CD4-positive, alpha-beta memory T cell (primary cell): ENCODE data around the gene NSUN6. TPM values are rescaled to one million over a fixed set of nuclear protein-coding genes. Genes with fewer than 3 reads are reported as not detected.

ENCODE experiments used
- CTCF ChIA-PET: fragments of 350-600 bp; sonication (Branson Sonifier 250); formaldehyde crosslinking; loops from one replicate; lab custom pipeline; 2021; ENCODE audit warnings: inconsistent platforms; ENCODE audit not compliant: partially characterized antibody; lab: Charles Lee
- POLR2A ChIA-PET: fragments of 350-600 bp; sonication (Branson Sonifier 250); formaldehyde crosslinking; loops from one replicate; lab custom pipeline; 2021; ENCODE audit not compliant: partially characterized antibody; lab: Charles Lee
- DNase-seq, 5 donors: peaks; one replicate each; pipeline versions ENCODE4 v3.0.0 to v3.0.0-alpha.2; 2020 to 2022; ENCODE audit warnings: mixed read lengths in 1 of 5
- H3K27ac ChIP-seq: one replicate; pipeline ENCODE4 v1.7.0; 2013; ENCODE audit warnings: low read depth, low read length
- H3K27me3 ChIP-seq: 2 replicates; pipeline ENCODE4 v1.7.0; 2013; ENCODE audit warnings: mild to moderate bottlenecking, low read length, moderate library complexity; ENCODE audit not compliant: insufficient read depth
- H3K36me3 ChIP-seq: 2 replicates; pipeline ENCODE4 v1.7.0; 2013; ENCODE audit warnings: mild to moderate bottlenecking, low read length, moderate library complexity; ENCODE audit not compliant: insufficient read depth
- H3K4me1 ChIP-seq: 2 replicates; pipeline ENCODE4 v1.7.0; 2013; ENCODE audit warnings: mild to moderate bottlenecking, low read length, moderate library complexity; ENCODE audit not compliant: insufficient read depth
- H3K4me3 ChIP-seq, 2 donors: one replicate each; pipeline ENCODE4 v1.7.0; 2013; ENCODE audit warnings: low read length in 2 of 2, mild to moderate bottlenecking in 1 of 2
- H3K9me3 ChIP-seq, 2 donors: one replicate each; pipeline ENCODE4 v1.7.0; 2013; ENCODE audit warnings: low read length in 2 of 2, control low read depth in 1 of 2; ENCODE audit not compliant: control insufficient read depth in 1 of 2
- H3K27ac Mint-ChIP-seq, 7 donors: one replicate each; pipeline ENCODE4 v1.8.0; 2020 to 2021; ENCODE audit warnings: mixed read lengths in 7 of 7, mild to moderate bottlenecking in 6 of 7, inconsistent platforms in 3 of 7, moderate library complexity in 3 of 7
- H3K27me3 Mint-ChIP-seq, 2 donors: one replicate each; pipeline ENCODE4 v1.8.0; 2020 to 2021; ENCODE audit warnings: mixed read lengths in 2 of 2
- H3K36me3 Mint-ChIP-seq, 2 donors: one replicate each; pipeline ENCODE4 v1.8.0; 2020 to 2021; ENCODE audit warnings: mixed read lengths in 2 of 2, inconsistent platforms in 1 of 2, mild to moderate bottlenecking in 1 of 2
- H3K4me1 Mint-ChIP-seq, 4 donors: one replicate each; pipeline ENCODE4 v1.8.0; 2020 to 2021; ENCODE audit warnings: mixed read lengths in 4 of 4, mild to moderate bottlenecking in 1 of 4
- H3K4me3 Mint-ChIP-seq, 8 donors: one replicate each; pipeline ENCODE4 v1.8.0; 2020 to 2021; ENCODE audit warnings: mixed read lengths in 8 of 8, mild to moderate bottlenecking in 7 of 8, moderate library complexity in 6 of 8, inconsistent platforms in 3 of 8
- H3K9me3 Mint-ChIP-seq, 8 donors: one replicate each; pipeline ENCODE4 v1.8.0; 2020 to 2021; ENCODE audit warnings: mixed read lengths in 8 of 8, mild to moderate bottlenecking in 5 of 8, inconsistent platforms in 3 of 8, moderate library complexity in 1 of 8
- intact Hi-C: fragments of 100-400 bp; cut with micrococcal nuclease; formaldehyde crosslinking; loops from one replicate; pipeline ENCODE4 v1.15.1; 2023
- polyA plus RNA-seq, 2 donors: library from polyadenylated mRNA; unstranded; fragments of 300-500 nt; fragmentation: Illumina TruSeq; gene quantifications; one replicate each; pipeline ENCODE4 v1.2.3, GENCODE V29; 2021
- total RNA-seq, 2 experiments: library from RNA; stranded (reverse); gene quantifications; one replicate each; pipeline ENCODE4 v1.2.3, GENCODE V29; 2021

NSUN6 gene
- total and polyA plus RNA-seq, 4 experiments from 2014 or later: 5.5 to 43.4 (median 26.1) TPM

GRCh38 chr10:18549105-18549504 is 102.3 kb downstream of the NSUN6 start:
- intact Hi-C loops: no loop called here
- H3K27ac Mint-ChIP-seq: peak overlapping the region in 1 of 7 donors; percentile 11
- no peaks in the 10 kb centered on the region for H3K4me1 Mint-ChIP-seq
- Histone ChIP-seq H3K27ac (no peak overlapping the region), H3K4me3 (no peak overlapping the region), H3K27me3 (no peaks in the 10 kb centered on the region), H3K4me1 (no peaks in the 10 kb centered on the region), H3K9me3 (no peaks in the 10 kb centered on the region), H3K36me3 (peaks cover 12% of the 10 kb centered on the region)
- no peak overlapping the region for H3K4me3 Mint-ChIP-seq
- ChIA-PET POLR2A (no interaction called here), CTCF (no interaction called here)
- H3K9me3 Mint-ChIP-seq: no peaks in the 10 kb centered on the region
- no peak for DNase-seq
- H3K27me3 Mint-ChIP-seq: no peaks in the 10 kb centered on the region
- H3K36me3 Mint-ChIP-seq: peaks cover 46 to 54% of the 10 kb centered on the region in 2 donors

GRCh38 chr10:18545621-18546305 is 105.6 kb downstream of the NSUN6 start:
- Histone ChIP-seq H3K4me1 (no peaks in the 10 kb centered on the region), H3K4me3 (no peak overlapping the region), H3K9me3 (no peaks in the 10 kb centered on the region), H3K27ac (no peak overlapping the region), H3K27me3 (no peaks in the 10 kb centered on the region), H3K36me3 (peaks cover 18% of the 10 kb centered on the region)
- no peaks in the 10 kb centered on the region for H3K4me1 Mint-ChIP-seq
- CTCF ChIA-PET: interaction anchor here (0.6 kb wide), 1 partner anchor 39 kb away, joined by 3 read pairs; no protein-coding TSS in a partner anchor
- no peaks in the 10 kb centered on the region for H3K9me3 Mint-ChIP-seq
- H3K27me3 Mint-ChIP-seq: no peaks in the 10 kb centered on the region
- DNase-seq: no peak
- peaks cover 62 to 67% of the 10 kb centered on the region in 2 donors for H3K36me3 Mint-ChIP-seq
- H3K27ac Mint-ChIP-seq: no peak overlapping the region
- POLR2A ChIA-PET: no interaction called here
- no peak overlapping the region for H3K4me3 Mint-ChIP-seq
- intact Hi-C loops: no loop called here

GRCh38 chr10:18542832-18543231 is 108.6 kb downstream of the NSUN6 start:
- Mint-ChIP-seq H3K27me3 (no peaks in the 10 kb centered on the region), H3K4me3 (no peak overlapping the region), H3K9me3 (no peaks in the 10 kb centered on the region), H3K27ac (no peak overlapping the region), H3K4me1 (no peaks in the 10 kb centered on the region), H3K36me3 (peaks cover 64 to 71% of the 10 kb centered on the region in 2 donors)
- Histone ChIP-seq H3K9me3 (no peaks in the 10 kb centered on the region), H3K4me3 (no peak overlapping the region), H3K36me3 (peaks cover 33% of the 10 kb centered on the region), H3K4me1 (no peaks in the 10 kb centered on the region), H3K27me3 (no peaks in the 10 kb centered on the region), H3K27ac (no peak overlapping the region)
- CTCF ChIA-PET: interaction anchor here (0.7 kb wide), 1 partner anchor 926 kb away, joined by 5 read pairs; no protein-coding TSS in a partner anchor
- no peak for DNase-seq
- intact Hi-C loops: no loop called here
- POLR2A ChIA-PET: no interaction called here

GRCh38 chr10:18540195-18540594 is 111.2 kb downstream of the NSUN6 start:
- intact Hi-C loops: no loop called here
- H3K36me3 ChIP-seq: peaks cover 28% of the 10 kb centered on the region

GRCh38 chr10:18539335-18539734 is 112.1 kb downstream of the NSUN6 start:
- ChIA-PET POLR2A (no interaction called here), CTCF (no interaction called here)
- peaks cover 55 to 60% of the 10 kb centered on the region in 2 donors for H3K36me3 Mint-ChIP-seq
- H3K4me3 Mint-ChIP-seq: no peak overlapping the region
- no peaks in the 10 kb centered on the region for H3K4me1 ChIP-seq
- no peak overlapping the region for H3K27ac ChIP-seq
- H3K27ac Mint-ChIP-seq: peak overlapping the region in 2 of 7 donors; percentile 9 to 29
- no peaks in the 10 kb centered on the region for H3K9me3 Mint-ChIP-seq
- intact Hi-C loops: no loop called here
- H3K27me3 Mint-ChIP-seq: no peaks in the 10 kb centered on the region
- no peaks in the 10 kb centered on the region for H3K9me3 ChIP-seq
- H3K4me1 Mint-ChIP-seq: no peaks in the 10 kb centered on the region
- no peak for DNase-seq
- peaks cover 24% of the 10 kb centered on the region for H3K36me3 ChIP-seq
- H3K4me3 ChIP-seq: no peak overlapping the region
- H3K27me3 ChIP-seq: no peaks in the 10 kb centered on the region

More at GRCh38 chr10:18540195-18540594, 111.2 kb downstream of the NSUN6 start:
- ChIA-PET POLR2A (no interaction called here), CTCF (no interaction called here)
- Mint-ChIP-seq H3K27ac (no peak overlapping the region), H3K4me3 (no peak overlapping the region), H3K9me3 (no peaks in the 10 kb centered on the region), H3K4me1 (no peaks in the 10 kb centered on the region), H3K27me3 (no peaks in the 10 kb centered on the region), H3K36me3 (peaks cover 57 to 62% of the 10 kb centered on the region in 2 donors)
- DNase-seq: no peak
- Histone ChIP-seq H3K4me1 (no peaks in the 10 kb centered on the region), H3K27ac (no peak overlapping the region), H3K9me3 (no peaks in the 10 kb centered on the region), H3K27me3 (no peaks in the 10 kb centered on the region), H3K4me3 (no peak overlapping the region)

GRCh38 chr10:18533896-18534295 is 117.5 kb downstream of the NSUN6 start:
- no peak overlapping the region for H3K4me3 ChIP-seq
- ChIA-PET POLR2A (no interaction called here), CTCF (no interaction called here)
- intact Hi-C loops: no loop called here
- H3K27ac ChIP-seq: no peak overlapping the region
- Mint-ChIP-seq H3K9me3 (peaks cover 0 to 4% (median 0%) of the 10 kb centered on the region in 8 donors), H3K36me3 (peaks cover 45 to 54% of the 10 kb centered on the region in 2 donors), H3K4me1 (no peaks in the 10 kb centered on the region), H3K4me3 (no peak overlapping the region), H3K27ac (no peak overlapping the region), H3K27me3 (no peaks in the 10 kb centered on the region)
- H3K27me3 ChIP-seq: no peaks in the 10 kb centered on the region
- peaks cover 9% of the 10 kb centered on the region for H3K36me3 ChIP-seq
- no peaks in the 10 kb centered on the region for H3K9me3 ChIP-seq
- no peak for DNase-seq
- H3K4me1 ChIP-seq: no peaks in the 10 kb centered on the region

GRCh38 chr10:18532881-18533535 is 118.4 kb downstream of the NSUN6 start:
- H3K9me3 Mint-ChIP-seq: peaks cover 0 to 4% (median 0%) of the 10 kb centered on the region in 8 donors
- H3K4me1 Mint-ChIP-seq: no peaks in the 10 kb centered on the region
- H3K4me1 ChIP-seq: no peaks in the 10 kb centered on the region
- no peak overlapping the region for H3K27ac Mint-ChIP-seq
- no peak for DNase-seq
- no peak overlapping the region for H3K27ac ChIP-seq
- ChIA-PET POLR2A (no interaction called here), CTCF (no interaction called here)
- H3K27me3 ChIP-seq: no peaks in the 10 kb centered on the region
- intact Hi-C loops: no loop called here
- H3K36me3 ChIP-seq: peaks cover 2% of the 10 kb centered on the region
- H3K4me3 ChIP-seq: no peak overlapping the region
- no peaks in the 10 kb centered on the region for H3K9me3 ChIP-seq
- H3K4me3 Mint-ChIP-seq: no peak overlapping the region
- H3K36me3 Mint-ChIP-seq: peaks cover 38 to 49% of the 10 kb centered on the region in 2 donors
- no peaks in the 10 kb centered on the region for H3K27me3 Mint-ChIP-seq
